Body of pancreas (tissue), 4 donors: ENCODE data around the gene RPN2.

Source experiments
- CTCF ChIP-seq, 7 experiments: fragments of 450-650 bp in 4 of 7; fragments of 200-600 bp in 3 of 7; sonication (generic) in 3 of 7; IDR thresholded peaks; one replicate each; pipeline ENCODE4 v1.5.1; 2016 to 2019; ENCODE audit warnings: antibody characterized with exemption in 7 of 7
- POLR2A ChIP-seq, 3 donors: fragments of 450-650 bp; IDR thresholded peaks; one replicate each; pipeline ENCODE4 v1.6.1; 2016; ENCODE audit warnings: antibody characterized with exemption in 3 of 3, mild to moderate bottlenecking in 2 of 3

DNA sequence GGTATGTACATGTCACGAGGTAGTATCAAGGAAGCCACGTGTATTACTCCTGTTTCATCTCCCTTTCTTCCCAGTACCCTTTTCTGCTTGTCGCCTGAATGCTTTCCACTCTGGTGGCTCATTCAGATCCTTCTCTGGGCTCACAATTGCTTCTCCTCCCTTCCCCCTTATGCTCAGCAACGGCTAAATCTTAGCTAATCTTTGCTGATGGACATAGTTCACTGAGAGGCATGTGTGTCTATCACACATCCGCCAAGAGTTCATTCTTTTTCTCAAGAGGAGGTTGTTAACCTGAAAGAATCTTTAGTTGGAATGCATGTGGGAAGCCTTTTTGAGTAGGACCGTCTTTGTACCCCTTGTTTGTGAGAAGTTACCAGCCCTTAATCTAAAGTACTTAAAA is 26.0 kb downstream of the RPN2 start:
- no peak for TF ChIP-seq CTCF (IDR thresholded peaks at IDR 0.05)
- TF ChIP-seq POLR2A (IDR thresholded peaks at IDR 0.05) = no peak
